PFSK-1 (cell line): ENCODE measurements around the gene CFAP410.

Experiments used
- FOXP2 ChIP-seq: optimal IDR thresholded peaks from 2 replicates; pipeline ENCODE3; 2011; ENCODE audit warnings: borderline replicate concordance, control low read depth, inconsistent platforms; ENCODE audit not compliant: insufficient read depth; ENCODE audit errors: extremely low read length, extremely low read depth
- POLR2AphosphoS5 ChIP-seq: IDR thresholded peaks from 2 replicates; pipeline ENCODE4 v1.6.1; 2012; ENCODE audit warnings: low read depth, mild to moderate bottlenecking, control low read depth, low read length, moderate library complexity
- SIN3A ChIP-seq: IDR thresholded peaks from 2 replicates; pipeline ENCODE4 v1.6.1; 2012; ENCODE audit warnings: mild to moderate bottlenecking, low read length, moderate library complexity, borderline replicate concordance; ENCODE audit not compliant: insufficient read depth
- TAF1 ChIP-seq: IDR thresholded peaks from 2 replicates; pipeline ENCODE4 v1.6.1; 2012; ENCODE audit warnings: low read length, control low read depth, borderline replicate concordance; ENCODE audit not compliant: insufficient read depth
- TF ChIP-seq, protein P1 (sequence below), 2 experiments: IDR thresholded peaks; 2 replicates each; pipeline versions ENCODE4 v1.6.1 to v1.8.0; 2011 to 2012; ENCODE audit warnings: low read depth in 2 of 2, low read length in 2 of 2, control low read depth in 1 of 2, inconsistent platforms in 1 of 2, mild to moderate bottlenecking in 1 of 2, moderate library complexity in 1 of 2; ENCODE audit not compliant: insufficient read depth in 1 of 2

Gene CFAP410

GRCh38 chr21:44282370-44282769 is 56.8 kb downstream of the CFAP410 start:
- TF ChIP-seq FOXP2, result no peak

DNA sequence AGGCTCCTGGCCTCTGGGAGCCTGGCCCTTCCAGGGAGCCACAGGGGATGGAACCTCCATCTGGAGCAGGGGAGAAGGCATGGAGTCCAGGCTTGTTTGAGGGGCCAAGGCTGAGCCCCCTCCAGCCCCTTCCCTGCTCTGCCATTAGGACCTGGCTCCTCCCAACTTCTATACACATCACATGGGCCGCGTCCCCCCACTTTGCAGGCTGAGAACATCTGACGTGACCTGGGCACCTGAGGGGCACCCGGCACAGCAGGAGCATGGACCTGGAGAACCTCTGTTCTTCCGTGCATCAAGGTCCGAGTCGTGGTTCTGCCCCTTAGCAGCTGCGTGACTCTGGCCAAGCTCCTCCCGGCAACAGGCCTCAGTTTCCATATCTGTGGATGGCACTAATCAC is 57.4 kb downstream of the CFAP410 start:
- TF ChIP-seq, protein P1, sequence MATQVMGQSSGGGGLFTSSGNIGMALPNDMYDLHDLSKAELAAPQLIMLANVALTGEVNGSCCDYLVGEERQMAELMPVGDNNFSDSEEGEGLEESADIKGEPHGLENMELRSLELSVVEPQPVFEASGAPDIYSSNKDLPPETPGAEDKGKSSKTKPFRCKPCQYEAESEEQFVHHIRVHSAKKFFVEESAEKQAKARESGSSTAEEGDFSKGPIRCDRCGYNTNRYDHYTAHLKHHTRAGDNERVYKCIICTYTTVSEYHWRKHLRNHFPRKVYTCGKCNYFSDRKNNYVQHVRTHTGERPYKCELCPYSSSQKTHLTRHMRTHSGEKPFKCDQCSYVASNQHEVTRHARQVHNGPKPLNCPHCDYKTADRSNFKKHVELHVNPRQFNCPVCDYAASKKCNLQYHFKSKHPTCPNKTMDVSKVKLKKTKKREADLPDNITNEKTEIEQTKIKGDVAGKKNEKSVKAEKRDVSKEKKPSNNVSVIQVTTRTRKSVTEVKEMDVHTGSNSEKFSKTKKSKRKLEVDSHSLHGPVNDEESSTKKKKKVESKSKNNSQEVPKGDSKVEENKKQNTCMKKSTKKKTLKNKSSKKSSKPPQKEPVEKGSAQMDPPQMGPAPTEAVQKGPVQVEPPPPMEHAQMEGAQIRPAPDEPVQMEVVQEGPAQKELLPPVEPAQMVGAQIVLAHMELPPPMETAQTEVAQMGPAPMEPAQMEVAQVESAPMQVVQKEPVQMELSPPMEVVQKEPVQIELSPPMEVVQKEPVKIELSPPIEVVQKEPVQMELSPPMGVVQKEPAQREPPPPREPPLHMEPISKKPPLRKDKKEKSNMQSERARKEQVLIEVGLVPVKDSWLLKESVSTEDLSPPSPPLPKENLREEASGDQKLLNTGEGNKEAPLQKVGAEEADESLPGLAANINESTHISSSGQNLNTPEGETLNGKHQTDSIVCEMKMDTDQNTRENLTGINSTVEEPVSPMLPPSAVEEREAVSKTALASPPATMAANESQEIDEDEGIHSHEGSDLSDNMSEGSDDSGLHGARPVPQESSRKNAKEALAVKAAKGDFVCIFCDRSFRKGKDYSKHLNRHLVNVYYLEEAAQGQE (IDR thresholded peaks at IDR 0.05; ENCODE audit: insufficient read depth in 1 of 2, low read depth in 2 of 2, low read length in 2 of 2), result no peak

GRCh38 chr21:44279354-44280260 is 59.6 kb downstream of the CFAP410 start:
- TF ChIP-seq TAF1 (no peak), FOXP2 (no peak), SIN3A (no peak), POLR2AphosphoS5 (no peak)
- TF ChIP-seq, protein P1 (IDR thresholded peaks at IDR 0.05; ENCODE audit: insufficient read depth in 1 of 2, low read depth in 2 of 2, low read length in 2 of 2), result no peak
